ENCODE results near the gene COBL.

The COBL gene

DNA sequence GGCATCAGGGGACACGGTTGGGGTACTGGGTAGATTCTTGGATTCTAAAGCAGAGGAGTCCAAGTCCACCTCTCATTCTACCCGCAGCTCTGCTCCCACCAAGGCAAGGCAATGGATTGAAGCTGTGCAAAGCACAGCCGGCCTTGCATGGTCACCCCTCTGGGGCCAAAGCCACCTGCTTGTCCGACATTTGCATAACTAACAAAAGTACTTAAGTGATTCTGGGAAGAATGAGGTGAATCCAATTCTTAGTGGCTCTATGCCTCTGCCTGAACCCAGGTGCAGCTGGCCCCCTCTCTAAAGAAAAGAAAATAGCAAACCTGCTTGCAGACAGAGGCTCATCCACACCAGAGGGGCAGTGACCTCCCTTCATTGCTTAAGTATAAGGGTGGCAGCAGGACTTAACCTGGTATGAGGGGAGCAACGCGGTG is 10.7 kb upstream of the COBL start:
- no peak for DNase-seq

DNA sequence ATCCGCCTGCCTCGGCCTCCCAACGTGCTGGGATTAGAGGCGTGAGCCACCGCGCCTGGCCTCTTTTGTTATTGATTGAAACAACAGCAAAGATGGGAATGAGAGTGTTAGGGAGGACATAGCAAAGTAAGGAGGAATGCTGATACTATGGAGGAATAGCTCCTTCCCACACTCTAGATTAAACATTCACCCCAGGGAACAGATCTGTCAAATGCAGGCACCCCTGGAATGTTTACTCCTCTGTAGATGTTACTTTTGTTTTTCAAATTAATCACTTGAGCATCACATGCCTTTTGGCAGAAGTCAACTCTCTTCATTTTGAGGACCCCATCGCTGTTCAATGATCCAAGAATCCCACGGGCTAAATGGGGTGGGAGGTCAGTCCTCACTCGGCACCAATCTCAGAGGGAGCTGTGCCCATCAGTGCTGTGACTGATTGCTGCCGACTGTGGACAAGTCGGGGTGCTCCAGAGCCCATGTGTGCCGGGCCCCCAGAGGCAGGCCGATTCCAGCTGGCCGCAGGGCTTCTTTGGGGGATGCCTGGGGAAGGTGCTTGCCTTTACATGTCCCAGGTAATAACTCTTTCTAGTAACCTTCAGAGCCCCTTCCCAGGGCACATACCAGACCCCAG is 10.2 kb upstream of the COBL start:
- no peak for DNase-seq

DNA sequence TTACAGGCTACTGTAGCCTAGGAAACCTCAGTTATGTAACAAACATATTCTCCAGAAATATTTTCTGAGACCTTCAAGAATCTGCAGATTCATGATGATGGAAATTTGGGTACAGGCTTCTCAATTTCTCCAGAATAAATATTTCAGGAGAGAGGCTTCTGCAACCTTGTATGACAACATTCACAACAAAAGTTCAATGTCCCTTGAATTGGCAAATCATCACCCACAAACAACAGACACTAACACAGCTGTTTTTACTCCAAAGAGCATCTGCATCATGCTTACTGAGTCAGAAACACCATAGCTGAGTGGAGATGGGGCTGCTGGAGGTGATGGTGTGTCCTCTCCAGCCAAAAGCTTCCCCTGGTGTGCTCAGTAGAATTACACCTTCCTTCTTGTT is 9.3 kb upstream of the COBL start:
- DNase-seq: no peak

DNA sequence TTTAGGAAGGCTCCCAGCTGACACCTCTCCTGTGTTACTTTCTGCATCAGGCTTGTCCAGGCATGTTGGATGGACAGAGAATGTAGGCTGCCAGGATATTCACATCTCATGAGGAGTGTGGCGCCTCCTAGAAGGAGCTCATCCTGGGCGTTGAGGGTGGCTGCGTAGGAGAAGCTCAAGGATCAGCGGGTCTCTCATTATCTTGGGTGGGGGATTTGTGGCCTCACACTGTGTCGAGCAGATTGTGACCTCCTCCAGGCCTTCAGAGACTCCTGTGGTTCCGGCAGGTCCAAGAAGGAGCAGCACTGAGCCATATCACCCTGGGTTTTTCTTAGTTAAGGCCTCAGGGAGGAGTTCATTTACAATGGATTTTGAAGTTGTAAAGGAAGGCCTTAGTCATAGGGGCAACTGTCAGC is 8.7 kb upstream of the COBL start:
- no peak for DNase-seq

DNA sequence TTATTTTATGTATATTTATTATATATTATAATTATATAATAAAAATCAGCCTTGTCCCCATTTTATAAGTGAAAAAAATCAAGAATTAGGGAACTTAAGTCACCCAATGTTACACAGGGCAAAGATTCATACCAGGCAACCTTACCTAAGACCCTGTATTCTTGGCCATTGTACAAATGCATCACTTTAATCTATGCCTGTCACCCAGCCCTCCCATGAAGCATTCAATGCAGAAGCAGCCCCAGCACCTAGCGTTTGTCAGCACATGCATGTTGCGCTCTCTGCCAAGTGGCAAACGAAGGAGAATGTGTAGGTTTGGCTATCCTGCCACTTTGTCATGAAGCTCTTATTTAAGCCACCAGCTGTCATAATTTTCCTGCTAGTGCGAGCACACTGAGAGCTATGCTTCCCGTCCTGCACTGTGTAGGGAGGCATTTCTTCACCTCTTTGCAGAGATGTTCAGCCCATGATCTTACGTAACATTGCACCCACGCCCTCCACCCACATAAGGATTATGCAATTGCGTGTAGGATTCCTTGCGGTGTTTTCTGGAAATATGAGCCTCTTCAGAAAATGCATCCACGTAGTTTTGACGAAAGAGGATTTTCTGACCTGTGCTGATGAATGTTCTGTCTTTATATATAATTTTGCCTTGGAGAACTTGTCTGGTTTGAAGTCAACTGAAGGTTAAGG is 7.7 kb upstream of the COBL start:
- DNase-seq: peak; percentile 20

DNA sequence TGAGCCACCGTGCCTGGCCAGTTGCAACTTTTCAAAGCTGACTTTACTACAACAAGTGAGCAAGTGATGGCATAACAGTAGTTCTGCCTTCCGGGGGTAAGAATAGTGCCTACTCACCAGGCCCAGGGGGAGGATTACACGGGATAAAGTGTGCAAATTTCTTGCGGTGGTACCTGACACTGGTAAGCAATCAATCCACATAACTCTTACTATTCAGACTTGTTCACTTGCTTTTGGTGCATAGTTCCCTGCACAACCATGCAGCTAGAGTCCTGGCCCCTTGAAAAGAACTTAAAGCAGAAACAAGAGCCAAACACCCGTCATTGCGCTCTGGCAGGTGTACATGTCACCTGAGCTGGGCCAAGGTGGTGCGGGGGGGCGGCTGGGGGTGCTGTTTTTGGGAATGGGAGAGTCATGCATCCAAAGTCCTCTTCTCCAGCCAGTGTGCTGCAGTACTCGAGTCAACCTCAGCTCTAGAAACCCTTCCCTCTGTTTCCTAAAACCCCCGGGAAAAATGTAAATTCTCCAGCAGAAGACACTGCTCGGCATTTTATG is 5.4 kb upstream of the COBL start:
- no peak for DNase-seq

DNA sequence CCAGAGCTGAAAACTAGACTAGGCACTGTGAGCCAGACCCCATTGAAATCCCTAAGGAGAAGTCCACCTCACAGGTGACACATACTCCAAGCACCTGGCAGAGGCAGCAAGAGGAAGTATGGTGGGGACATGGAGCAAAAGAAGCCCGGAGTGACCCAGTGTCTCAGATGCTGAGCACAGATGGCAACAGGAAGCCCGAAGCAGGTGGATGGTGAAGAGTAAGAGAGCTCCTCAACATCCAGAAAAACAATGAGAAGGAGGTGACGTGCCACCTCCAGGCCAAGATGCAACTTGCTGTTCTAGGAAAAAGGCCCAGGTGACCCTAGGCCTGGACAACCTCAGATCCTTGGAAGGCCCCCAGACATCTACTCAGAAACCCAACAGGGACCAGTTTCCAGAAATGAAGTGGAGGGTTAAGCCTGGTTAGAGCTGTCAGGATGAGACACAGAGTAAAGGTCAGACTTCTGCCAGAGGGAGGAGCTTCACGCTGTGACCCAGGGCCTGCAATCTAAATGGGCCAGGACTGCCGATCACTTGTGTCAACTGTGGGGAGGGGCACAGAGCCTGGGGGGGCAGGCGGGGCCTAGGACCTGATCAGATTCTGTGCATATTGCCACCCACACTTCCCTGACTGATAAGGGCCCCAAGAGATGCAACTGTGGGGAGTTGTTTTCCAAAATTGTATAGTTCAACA is 2.4 kb upstream of the COBL start:
- DNase-seq: no peak

DNA sequence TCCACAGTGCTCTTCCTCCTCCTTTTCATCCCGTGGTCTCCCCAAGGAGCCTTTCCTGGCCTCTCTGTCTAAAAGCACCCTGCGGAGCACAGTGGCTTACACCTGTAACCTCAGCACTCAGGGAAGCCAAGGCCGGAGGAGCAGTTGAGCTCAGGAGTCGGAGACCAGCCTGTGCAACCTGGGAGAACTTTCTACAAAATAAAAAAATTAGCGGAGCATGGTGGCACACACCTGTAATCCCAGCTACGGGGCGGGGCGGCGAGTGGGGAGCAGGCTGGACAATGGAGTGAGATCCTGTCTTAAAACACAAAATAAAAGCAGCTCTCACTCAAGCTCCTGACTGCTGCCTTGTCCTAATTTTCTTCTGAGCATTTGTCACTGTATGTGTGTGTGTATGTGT is 1.4 kb upstream of the COBL start:
- DNase-seq: no peak

DNA sequence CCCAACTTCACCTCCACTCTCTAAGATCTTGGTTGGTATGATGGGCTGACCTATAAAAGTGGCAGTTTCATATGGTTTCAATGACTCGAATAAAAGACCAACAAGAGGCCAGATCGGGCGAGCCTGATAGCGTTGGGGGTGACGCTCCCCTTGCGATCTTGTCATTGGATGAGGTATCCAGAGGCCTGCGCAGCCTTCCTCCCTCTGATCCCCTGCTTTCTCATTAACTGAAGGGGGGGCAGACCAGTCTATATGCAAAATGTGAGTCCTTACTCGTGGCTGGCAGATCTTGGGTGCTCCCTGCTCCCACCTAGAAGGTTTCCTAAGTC is 937 bp upstream of the COBL start:
- no peak for DNase-seq

DNA sequence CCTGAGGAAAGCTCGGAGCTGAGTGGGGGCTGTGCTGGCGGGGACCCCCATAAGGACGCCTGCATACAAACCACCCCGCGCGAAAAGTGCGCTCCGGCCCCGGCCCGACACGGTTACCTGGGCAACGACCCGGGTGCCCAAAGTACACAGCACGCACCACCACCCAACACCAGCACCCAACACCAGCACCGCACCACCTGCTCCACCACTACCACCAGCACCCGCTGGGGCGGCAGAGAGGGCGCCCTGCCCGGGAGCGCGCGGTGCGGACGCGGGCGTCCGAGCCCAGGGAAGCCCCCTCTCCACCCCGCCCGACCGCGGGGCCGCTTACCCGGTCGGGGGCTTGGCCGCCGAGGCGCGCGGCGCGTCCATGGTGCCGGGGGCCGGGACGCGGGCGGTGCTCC is 345 bp downstream of the COBL start:
- DNase-seq: no peak

DNA sequence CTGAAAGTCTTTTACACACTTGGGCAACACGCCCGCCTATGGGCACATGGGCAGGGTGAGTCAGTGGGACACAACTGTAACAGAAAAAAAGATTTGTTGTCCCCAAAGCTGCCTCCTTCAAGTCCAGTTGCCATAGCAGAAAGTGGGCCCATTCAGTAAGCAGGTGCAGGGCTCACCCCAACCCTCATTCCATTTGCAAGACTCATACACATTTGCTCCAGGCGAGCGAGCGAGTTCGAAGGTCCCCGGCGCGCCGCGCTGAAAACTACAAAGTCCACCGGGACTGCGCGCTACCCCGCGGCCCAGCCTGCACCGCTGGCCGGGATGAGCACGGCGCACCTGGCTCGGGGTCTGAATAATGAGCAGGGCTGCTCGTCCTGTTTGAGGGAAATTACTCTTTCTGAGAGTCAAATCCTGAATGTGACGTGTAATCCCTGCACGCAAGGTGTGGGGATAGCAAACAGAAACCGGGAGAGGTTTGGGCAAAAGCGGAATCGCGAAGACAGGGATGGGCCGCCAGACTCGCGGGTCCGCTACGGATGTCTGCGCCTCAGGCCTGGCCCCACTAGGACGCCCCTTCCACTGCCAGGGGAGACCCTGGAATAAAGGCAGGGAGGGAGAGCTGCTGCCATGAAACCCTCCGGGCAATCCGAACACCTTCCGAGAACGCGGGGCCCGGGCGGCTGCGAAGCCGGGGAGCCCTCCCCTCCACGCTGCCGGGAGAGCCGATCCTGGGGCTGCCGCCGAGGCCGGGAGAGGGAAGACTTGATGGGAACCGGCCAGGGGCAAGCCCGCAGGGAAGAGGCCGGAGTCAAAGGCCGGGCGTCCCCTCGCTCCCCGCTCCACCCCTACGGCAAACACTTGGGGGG is 982 bp downstream of the COBL start:
- DNase-seq: no peak

DNA sequence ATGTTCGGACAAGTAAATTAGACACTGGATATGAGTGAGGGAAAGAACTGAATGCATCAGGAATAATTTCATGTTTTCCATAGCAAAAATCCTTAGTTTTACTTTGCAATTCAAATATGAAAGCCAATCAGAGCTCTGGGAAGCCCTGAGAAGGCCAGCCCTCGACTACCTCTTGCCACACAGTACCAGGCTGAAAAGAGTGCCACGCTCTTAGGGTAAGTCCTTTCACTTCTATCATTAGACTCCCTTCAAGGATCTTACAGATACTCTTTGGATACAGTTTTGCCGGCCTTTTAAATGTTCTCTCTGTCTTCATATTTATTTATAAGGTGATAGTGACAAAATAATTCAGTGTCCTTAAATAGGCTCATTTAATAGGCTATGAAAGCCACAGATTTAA is 1.9 kb downstream of the COBL start:
- DNase-seq: no peak

DNA sequence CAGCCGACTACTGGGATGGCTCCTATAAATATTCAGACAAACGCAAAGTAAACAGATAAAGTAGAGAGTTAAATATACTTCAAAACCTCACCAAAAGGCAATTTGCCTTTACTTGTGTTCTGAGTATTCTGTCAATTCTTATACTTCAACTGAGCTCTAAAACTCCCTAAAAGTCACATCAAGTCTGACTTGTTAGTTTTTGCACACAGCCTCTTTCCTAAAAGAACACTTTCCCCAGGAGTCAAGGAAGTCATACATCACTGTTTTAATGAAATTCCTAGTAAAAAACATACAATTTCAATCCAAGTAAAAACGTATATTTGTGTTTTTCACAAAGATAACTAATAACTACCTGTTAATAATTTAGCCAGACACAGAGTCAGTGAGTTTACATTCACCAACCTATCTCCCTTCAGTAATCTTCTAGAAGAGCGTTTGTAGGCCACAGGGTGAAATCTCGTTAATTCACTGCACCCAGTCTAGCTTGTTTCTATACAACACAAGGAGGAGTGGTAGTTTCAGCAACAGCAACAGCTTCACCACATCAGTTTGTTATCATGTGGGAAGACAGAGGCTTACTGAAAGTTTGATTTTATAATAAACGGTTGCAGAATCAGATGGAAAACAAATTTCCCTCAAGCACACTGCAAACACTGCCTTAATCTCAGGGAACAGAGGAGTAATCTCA is 2.7 kb downstream of the COBL start:
- DNase-seq: no peak

DNA sequence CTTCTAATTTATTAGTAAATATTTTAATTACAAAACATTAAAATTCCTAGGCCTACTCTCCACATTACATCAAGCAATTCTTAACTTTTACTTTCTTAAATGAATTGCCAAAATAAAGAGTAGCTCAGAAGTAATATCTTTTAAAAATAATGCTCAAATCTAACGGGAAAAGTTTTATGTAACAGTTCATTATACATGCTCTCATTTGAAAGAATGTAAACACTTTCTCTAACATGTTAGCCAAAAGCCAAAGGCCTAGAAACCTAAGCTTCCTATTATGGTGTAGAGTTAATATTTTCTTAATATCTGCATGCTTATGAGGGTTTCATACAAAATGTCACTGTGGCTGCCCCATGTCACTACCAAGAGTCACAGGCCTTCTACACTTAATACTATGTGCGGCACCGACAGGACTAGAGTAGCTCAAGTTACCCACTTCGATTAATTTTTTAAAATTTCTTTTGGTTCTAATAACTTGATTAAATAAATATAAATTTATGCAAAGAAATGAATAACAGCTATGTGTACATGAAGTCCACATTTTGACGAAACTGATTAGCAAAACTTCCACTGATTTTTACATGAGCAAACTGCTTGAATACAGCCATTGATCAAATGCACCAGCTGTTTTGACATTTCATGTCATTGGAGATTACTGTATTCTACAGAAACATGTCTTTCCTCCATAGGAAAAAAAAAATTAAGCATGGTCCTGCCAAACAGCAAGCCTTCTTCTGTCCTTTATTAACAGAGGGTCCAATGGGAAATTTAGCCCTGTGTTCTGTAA is 3.5 kb downstream of the COBL start:
- no peak for DNase-seq

DNA sequence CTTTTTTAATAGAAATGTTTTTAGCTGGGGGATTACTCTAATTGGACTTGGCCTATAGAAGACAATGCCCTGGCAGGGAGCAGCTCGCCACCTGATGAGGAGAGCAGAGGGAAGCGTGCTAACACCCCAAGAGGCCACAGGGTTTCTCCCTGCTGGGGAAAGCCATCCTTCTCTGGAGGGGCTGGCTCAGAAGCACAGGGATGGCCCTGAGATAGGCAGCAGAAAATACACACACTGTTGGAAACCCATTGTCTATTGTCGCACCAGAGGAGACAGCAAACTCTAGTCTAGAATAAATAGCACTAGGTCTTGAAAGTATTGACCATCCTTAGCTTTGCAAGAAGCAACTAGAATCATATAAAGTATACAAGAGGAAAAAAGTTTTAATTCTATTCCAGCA is 5.4 kb downstream of the COBL start:
- no peak for DNase-seq

DNA sequence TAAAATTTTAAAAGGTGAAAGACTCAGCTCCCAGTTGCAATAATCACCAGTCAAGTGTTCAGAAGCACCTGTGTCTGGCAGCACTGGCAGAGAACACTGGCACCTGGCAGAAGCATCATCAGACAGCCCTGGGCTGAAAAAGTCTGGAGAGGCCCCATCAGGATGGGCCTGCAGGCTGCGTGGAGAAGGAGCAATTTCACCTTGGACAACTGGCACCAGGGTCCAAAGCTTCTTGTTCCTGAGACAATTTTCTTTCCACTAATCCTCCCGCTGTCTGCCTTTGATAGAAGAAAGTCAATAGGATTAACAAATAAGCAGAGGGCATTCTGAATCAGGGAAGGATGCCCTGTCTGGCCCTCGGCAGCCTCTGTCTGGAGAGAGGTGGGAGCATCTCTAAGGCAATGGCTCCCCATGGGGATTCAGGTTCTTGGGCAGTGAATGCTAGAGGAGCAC is 6.5 kb downstream of the COBL start:
- DNase-seq: no peak

DNA sequence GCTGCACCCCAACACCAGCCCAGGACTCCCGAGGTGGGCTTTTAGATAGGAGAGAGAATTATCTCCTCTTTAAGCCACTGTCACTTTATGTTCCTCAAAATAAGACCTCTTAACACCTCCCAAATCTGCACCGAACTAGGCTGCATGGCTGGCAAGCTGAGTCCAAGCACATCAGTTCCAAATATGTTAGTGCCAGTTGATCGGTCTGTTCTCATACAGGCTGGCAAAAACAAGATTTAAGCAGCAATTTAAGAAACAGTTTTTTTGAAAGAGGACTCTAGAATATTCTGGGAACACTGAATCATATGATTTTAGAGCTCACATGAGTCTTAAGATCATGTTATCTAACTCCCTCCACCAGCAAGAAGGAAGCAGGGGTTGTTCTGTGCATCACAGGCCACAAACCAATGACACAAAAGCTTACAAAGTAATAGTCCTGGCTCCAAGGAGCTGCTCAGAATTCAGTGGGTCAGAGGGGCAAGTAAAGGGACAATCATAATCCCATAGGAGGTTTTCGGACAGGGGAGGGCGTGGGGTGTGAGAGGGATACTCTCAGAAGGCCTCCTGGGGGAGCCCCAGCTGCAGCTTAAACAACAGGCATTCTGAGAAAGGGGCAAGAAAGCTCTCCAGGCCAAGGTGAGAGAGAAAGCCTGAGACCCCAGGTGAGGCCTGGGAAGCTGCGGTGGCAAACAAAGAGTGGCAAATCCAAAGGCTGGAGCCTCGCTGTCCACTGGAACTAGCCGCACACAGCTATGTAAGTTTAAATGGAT is 7.1 kb downstream of the COBL start:
- DNase-seq: no peak

DNA sequence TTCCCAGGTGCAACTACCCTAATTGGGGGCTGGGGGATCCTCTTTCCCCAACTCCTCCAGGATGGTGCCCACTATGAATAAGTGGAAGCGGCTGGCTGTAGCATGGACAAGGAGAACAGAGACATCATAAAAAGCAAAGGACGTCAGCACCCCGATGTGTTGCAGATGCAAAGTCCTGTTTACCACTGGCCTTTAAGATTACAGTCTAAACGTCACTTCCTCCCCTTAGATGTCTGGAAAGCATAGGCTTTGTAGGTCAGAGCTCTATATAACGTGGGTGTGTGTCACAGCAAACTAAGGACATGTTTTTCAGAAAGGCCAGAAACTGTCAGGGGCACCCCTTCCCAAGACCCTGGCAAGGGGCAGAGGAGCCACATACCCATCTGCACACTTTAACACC is 7.9 kb downstream of the COBL start:
- DNase-seq: no peak

DNA sequence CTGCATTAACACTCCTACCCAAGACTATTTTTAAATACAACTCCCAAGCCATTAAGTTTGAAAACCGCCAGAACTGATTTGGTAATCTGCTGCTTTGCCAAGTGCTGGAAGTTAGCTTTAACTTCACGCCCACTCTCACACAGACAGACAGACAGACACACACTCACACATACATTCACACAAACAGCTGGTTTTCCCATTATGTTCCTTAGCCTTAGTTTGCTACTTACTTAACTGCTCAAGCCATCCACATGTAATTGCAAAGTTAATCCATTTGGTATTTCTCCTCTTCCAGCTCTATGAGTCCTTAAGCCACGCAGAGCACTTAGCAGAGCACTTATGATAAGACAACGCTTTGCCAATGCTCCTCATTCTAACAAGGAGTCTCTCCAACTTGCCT is 8.3 kb downstream of the COBL start:
- DNase-seq: no peak

DNA sequence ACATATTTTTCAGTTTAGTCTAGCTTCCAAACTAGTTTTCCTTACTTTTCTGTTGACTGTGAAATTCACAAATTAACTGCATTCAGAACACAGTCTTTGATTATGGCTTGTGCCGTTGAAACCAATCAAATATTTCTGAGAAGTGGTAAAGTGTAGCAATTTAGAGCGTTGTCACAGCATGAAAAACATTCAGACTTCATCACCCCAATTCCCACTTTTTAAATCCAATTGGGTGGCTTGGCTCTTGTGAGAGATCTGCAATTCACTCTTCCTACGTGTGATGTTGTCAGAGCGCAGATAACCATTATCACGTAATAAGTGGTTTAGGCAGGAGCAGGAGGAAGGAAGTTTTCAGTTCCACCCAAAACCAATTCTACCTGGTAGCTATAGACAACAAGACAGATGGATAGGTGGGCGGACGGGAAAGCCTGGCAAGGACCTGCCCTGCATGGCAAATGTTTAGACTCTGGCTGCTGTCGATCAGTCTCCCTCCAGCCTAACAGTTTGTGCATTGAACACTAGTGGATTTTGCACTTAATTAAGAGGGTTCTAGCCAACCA is 8.9 kb downstream of the COBL start:
- DNase-seq: no peak

DNA sequence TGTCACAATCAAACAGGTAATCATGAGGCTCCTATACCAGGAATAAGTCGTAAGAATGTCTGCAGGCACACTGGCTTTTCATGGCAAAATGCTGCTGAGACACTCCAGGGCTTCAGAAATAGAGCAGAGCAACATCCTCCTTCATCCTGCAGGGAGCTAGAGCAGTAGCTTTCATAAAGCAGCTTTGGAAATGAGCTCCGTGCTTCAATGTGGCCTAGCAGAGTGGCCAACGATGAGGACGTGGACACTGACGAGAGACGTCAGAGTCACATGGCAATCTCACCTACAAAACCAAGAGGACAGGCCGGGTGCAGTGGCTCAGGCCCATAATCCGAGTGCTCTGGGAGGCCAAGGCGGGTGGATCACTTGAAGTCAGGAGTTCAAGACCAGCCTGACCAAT is 9.8 kb downstream of the COBL start:
- no peak for DNase-seq

Measured in OCI-M1 (cell line).